Mesendoderm (in vitro differentiated cells): ENCODE measurements around the gene TNS1.

ENCODE experiments used
- DNase-seq: peaks from one replicate; pipeline ENCODE4 v3.0.0; 2013
- H2AK5ac ChIP-seq: 2 replicates; pipeline ENCODE4 v1.6.1; 2013; ENCODE audit warnings: low read length, inconsistent platforms
- H2BK120ac ChIP-seq: 2 replicates; pipeline ENCODE4 v1.6.1; 2013; ENCODE audit warnings: low read depth, mild to moderate bottlenecking, low read length, moderate library complexity, mixed read lengths
- H2BK15ac ChIP-seq: replicated peaks from 2 replicates; pipeline ENCODE4 v1.6.1; 2013; ENCODE audit warnings: low read depth, mild to moderate bottlenecking, moderate library complexity
- H2BK5ac ChIP-seq: 2 replicates; pipeline ENCODE4 v1.6.1; 2013; ENCODE audit warnings: low read length, inconsistent platforms
- H3K18ac ChIP-seq: 2 replicates; pipeline ENCODE4 v1.6.1; 2013; ENCODE audit warnings: mild to moderate bottlenecking, low read length, mixed read lengths
- H3K23ac ChIP-seq: one replicate; pipeline ENCODE4 v1.6.1; 2013; ENCODE audit warnings: low read length
- H3K27ac ChIP-seq: 2 replicates; pipeline ENCODE4 v1.5.1; 2013; ENCODE audit warnings: low read depth, mild to moderate bottlenecking, inconsistent platforms, low read length, moderate library complexity
- H3K27me3 ChIP-seq: 2 replicates; pipeline ENCODE4 v1.6.1; 2013; ENCODE audit warnings: low read length, control low read depth, mild to moderate bottlenecking, inconsistent platforms; ENCODE audit not compliant: insufficient read depth, poor library complexity
- H3K36me3 ChIP-seq: 2 replicates; pipeline ENCODE4 v1.6.1; 2013; ENCODE audit warnings: low read length, inconsistent platforms; ENCODE audit not compliant: control insufficient read depth, insufficient read depth
- H3K4ac ChIP-seq: one replicate; pipeline ENCODE4 v1.6.1; 2013; ENCODE audit warnings: low read depth, mild to moderate bottlenecking, low read length, moderate library complexity
- H3K4me1 ChIP-seq: 2 replicates; pipeline ENCODE4 v1.6.1; 2013; ENCODE audit warnings: low read depth, low read length, inconsistent platforms; ENCODE audit not compliant: control insufficient read depth
- H3K4me2 ChIP-seq: 2 replicates; pipeline ENCODE4 v1.6.1; 2013; ENCODE audit warnings: low read length
- H3K4me3 ChIP-seq: 2 replicates; pipeline ENCODE4 v1.5.1; 2013; ENCODE audit warnings: mild to moderate bottlenecking, low read length
- H3K56ac ChIP-seq: one replicate; pipeline ENCODE4 v1.6.1; 2013; ENCODE audit warnings: low read length
- H3K79me1 ChIP-seq: 2 replicates; pipeline ENCODE4 v1.6.1; 2013; ENCODE audit warnings: low read length, inconsistent platforms
- H3K79me2 ChIP-seq: 2 replicates; pipeline ENCODE4 v1.6.1; 2013; ENCODE audit warnings: mild to moderate bottlenecking, low read length; ENCODE audit not compliant: control insufficient read depth, insufficient read depth
- H3K9ac ChIP-seq: 2 replicates; pipeline ENCODE4 v1.6.1; 2013; ENCODE audit warnings: low read length, inconsistent platforms
- H4K5ac ChIP-seq: one replicate; pipeline ENCODE4 v1.6.1; 2013; ENCODE audit warnings: low read length
- H4K8ac ChIP-seq: one replicate; pipeline ENCODE4 v1.6.1; 2013; ENCODE audit warnings: low read depth, mild to moderate bottlenecking, control low read depth, low read length, moderate library complexity
- WGBS: extraction: QIAGEN DNeasy Blood & Tissue Kit; methylation state at CpG from one replicate; pipeline ENCODE4 v1.1.7; 2013; ENCODE audit warnings: low lambda C conversion rate, missing lambda C conversion rate; ENCODE audit not compliant: insufficient coverage; ENCODE audit errors: extremely low coverage; 5-methylcytosine and 5-hydroxymethylcytosine counted together

Gene TNS1

GRCh38 chr2:218008060-218009040, 5.6 kb upstream of the TNS1 start:
- no peak overlapping the region for H3K18ac ChIP-seq
- no peak overlapping the region for H2BK15ac ChIP-seq
- H3K79me2 ChIP-seq: no peaks in the 10 kb centered on the region
- no peaks in the 10 kb centered on the region for H3K79me1 ChIP-seq
- no peak overlapping the region for H3K4me3 ChIP-seq
- no peak overlapping the region for H3K9ac ChIP-seq
- no peak overlapping the region for H3K23ac ChIP-seq
- no peaks in the 10 kb centered on the region for H3K36me3 ChIP-seq
- no peak overlapping the region for H2AK5ac ChIP-seq
- H2BK120ac ChIP-seq: no peak overlapping the region
- H3K27me3 ChIP-seq: no peaks in the 10 kb centered on the region
- H4K5ac ChIP-seq: no peak overlapping the region
- no peak overlapping the region for H3K27ac ChIP-seq
- no peak overlapping the region for H3K4me2 ChIP-seq
- no peak overlapping the region for H2BK5ac ChIP-seq
- no peak overlapping the region for H3K56ac ChIP-seq
- H3K4ac ChIP-seq: no peak overlapping the region
- peaks cover 15% of the 10 kb centered on the region for H3K4me1 ChIP-seq
- WGBS: no CpG with 5 or more reads among the region's 12 CpGs
- no peak for DNase-seq
- H4K8ac ChIP-seq: no peak overlapping the region

- Histone ChIP-seq H4K5ac (no peak overlapping the region), H3K23ac (no peak overlapping the region), H3K27me3 (no peaks in the 10 kb centered on the region), H3K79me2 (no peaks in the 10 kb centered on the region), H3K4me3 (no peak overlapping the region), H2BK120ac (no peak overlapping the region), H3K4ac (no peak overlapping the region), H3K27ac (no peak overlapping the region), H3K79me1 (no peaks in the 10 kb centered on the region), H2BK5ac (no peak overlapping the region), H4K8ac (no peak overlapping the region), H3K56ac (no peak overlapping the region), H3K36me3 (no peaks in the 10 kb centered on the region), H2AK5ac (no peak overlapping the region), H2BK15ac (no peak overlapping the region), H3K4me2 (no peak overlapping the region), H3K9ac (no peak overlapping the region), H3K18ac (no peak overlapping the region), H3K4me1 (peaks cover 21% of the 10 kb centered on the region)
- DNase-seq: no peak
- no CpG with 5 or more reads among the region's 4 CpGs for WGBS
Measured at GRCh38 chr2:218006741-218007140, 3.9 kb upstream of the TNS1 start.

GRCh38 chr2:218005486-218005885, 2.7 kb upstream of the TNS1 start:
- peaks cover 12% of the 10 kb centered on the region for H3K4me1 ChIP-seq
- no peak overlapping the region for H3K4ac ChIP-seq
- no CpG with 5 or more reads among the region's 3 CpGs for WGBS
- no peak overlapping the region for H2BK15ac ChIP-seq
- no peak overlapping the region for H4K5ac ChIP-seq
- no peak overlapping the region for H3K23ac ChIP-seq
- no peak overlapping the region for H3K27ac ChIP-seq
- H3K9ac ChIP-seq: no peak overlapping the region
- no peak overlapping the region for H4K8ac ChIP-seq
- DNase-seq: no peak
- no peaks in the 10 kb centered on the region for H3K79me1 ChIP-seq
- no peak overlapping the region for H3K4me3 ChIP-seq
- H3K27me3 ChIP-seq: no peaks in the 10 kb centered on the region
- no peak overlapping the region for H2AK5ac ChIP-seq
- H3K79me2 ChIP-seq: no peaks in the 10 kb centered on the region
- no peak overlapping the region for H3K56ac ChIP-seq
- H3K36me3 ChIP-seq: no peaks in the 10 kb centered on the region
- no peak overlapping the region for H2BK5ac ChIP-seq
- no peak overlapping the region for H3K18ac ChIP-seq
- H3K4me2 ChIP-seq: no peak overlapping the region
- no peak overlapping the region for H2BK120ac ChIP-seq

- Histone ChIP-seq H3K9ac (no peak overlapping the region), H3K36me3 (no peaks in the 10 kb centered on the region), H3K18ac (no peak overlapping the region), H3K79me2 (no peaks in the 10 kb centered on the region), H4K5ac (no peak overlapping the region), H3K27me3 (no peaks in the 10 kb centered on the region), H3K4me3 (no peak overlapping the region), H2AK5ac (no peak overlapping the region), H3K4ac (no peak overlapping the region), H4K8ac (no peak overlapping the region), H3K23ac (no peak overlapping the region), H3K56ac (no peak overlapping the region), H3K4me1 (peaks cover 12% of the 10 kb centered on the region), H3K27ac (no peak overlapping the region), H2BK15ac (no peak overlapping the region), H2BK5ac (no peak overlapping the region), H2BK120ac (no peak overlapping the region), H3K79me1 (no peaks in the 10 kb centered on the region), H3K4me2 (no peak overlapping the region)
- no peak for DNase-seq
- WGBS: no CpG with 5 or more reads among the region's 4 CpGs
Measured at GRCh38 chr2:218005028-218005427, 2.2 kb upstream of the TNS1 start.

- WGBS: no CpG with 5 or more reads among the region's 6 CpGs
- Histone ChIP-seq H3K4me1 (peaks cover 10% of the 10 kb centered on the region), H4K5ac (no peak overlapping the region)
Measured at GRCh38 chr2:218003981-218004419, 1.2 kb upstream of the TNS1 start.

More at GRCh38 chr2:218003981-218004419, 1.2 kb upstream of the TNS1 start:
- H2BK5ac ChIP-seq: no peak overlapping the region
- no peak overlapping the region for H3K4ac ChIP-seq
- no peak overlapping the region for H3K9ac ChIP-seq
- no peaks in the 10 kb centered on the region for H3K27me3 ChIP-seq
- H3K4me3 ChIP-seq: no peak overlapping the region
- H3K18ac ChIP-seq: no peak overlapping the region
- no peak overlapping the region for H3K56ac ChIP-seq
- DNase-seq: no peak
- no peak overlapping the region for H2BK15ac ChIP-seq
- H3K36me3 ChIP-seq: no peaks in the 10 kb centered on the region
- H3K79me1 ChIP-seq: no peaks in the 10 kb centered on the region
- no peaks in the 10 kb centered on the region for H3K79me2 ChIP-seq
- no peak overlapping the region for H3K4me2 ChIP-seq
- H4K8ac ChIP-seq: no peak overlapping the region
- H3K27ac ChIP-seq: no peak overlapping the region
- no peak overlapping the region for H2AK5ac ChIP-seq
- no peak overlapping the region for H2BK120ac ChIP-seq
- no peak overlapping the region for H3K23ac ChIP-seq
